HG03045 (cell line): ENCODE data around the gene HOGA1.
A peak's percentile ranks its signal among the peaks of the same experiment; 100 is the strongest.

Experiments used
- ATAC-seq: cut with Tn5 transposase; IDR thresholded peaks from one replicate; pipeline ENCODE4 v1.9.1; 2021; ENCODE audit warnings: mild to moderate bottlenecking, moderate library complexity; ENCODE audit not compliant: unreplicated experiment

Gene HOGA1

GRCh38 chr10:97584060-97584797, at the start of gene HOGA1:
Gene HOGA1 (plus strand): TSS chr10:97584389. CDS start chr10:97584704, 315 bp downstream.
- ATAC-seq: no peak

- no peak for ATAC-seq
These were observed 49.3 kb upstream of the HOGA1 start for GRCh38 chr10:97534746-97535367.

GRCh38 chr10:97537186-97537869, 46.9 kb upstream of the HOGA1 start:
- no peak for ATAC-seq

- no peak for ATAC-seq
These were observed 45.8 kb upstream of the HOGA1 start for GRCh38 chr10:97538411-97538810.

DNA sequence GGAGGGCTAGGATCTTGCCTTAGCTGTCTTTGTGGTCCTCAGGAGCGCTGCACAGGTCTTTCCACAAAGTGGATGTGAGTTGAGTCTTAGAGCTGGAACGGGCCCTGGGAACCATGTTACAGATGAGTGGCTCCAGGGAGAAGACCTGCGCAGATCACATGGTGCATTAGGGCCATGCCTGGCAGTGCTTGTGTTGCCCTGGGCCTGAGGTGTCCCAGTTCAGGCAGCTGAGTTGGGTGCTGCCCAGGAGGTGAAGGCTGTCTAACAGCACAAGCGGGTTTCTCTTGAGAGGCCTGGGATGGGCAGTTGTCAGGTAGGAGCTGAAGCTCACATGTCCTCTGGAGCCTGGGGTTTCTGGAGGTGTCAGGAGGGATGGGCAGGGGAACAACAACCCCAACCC, 45.4 kb upstream of the HOGA1 start:
- no peak for ATAC-seq

DNA sequence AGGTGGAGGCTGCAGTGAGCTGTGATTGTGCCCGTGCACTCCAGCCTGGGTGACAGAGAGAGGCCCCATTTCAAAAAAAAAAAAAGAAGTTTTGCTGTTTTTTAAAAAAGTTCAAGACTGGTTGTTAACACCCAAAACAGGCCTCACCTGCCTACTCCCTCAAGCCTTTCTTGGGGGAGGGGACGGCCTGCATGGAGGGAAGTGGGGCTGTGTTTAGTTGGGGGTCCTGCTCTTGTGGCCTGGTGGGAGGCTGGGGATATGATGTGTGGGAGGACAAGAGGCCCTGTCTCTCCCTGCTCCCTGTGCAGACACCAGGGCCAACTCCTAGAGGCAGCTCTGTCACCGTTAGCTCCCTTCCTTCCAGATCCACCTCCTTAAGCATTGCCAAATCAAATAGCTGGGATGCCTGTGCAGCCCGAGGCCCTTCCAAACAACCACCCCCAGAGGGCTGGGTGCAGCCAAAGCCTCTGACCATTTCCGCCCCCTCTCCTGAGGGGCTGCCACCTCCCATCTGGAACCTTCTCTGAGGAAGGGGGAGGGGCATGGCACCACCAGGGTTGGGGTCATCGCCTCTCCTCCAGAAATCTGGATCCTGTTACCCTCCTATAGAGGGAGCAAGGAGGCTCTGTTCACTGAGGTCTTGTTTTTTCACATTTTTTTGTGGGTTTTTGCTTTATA, 44.5 kb upstream of the HOGA1 start:
- ATAC-seq: no peak

DNA sequence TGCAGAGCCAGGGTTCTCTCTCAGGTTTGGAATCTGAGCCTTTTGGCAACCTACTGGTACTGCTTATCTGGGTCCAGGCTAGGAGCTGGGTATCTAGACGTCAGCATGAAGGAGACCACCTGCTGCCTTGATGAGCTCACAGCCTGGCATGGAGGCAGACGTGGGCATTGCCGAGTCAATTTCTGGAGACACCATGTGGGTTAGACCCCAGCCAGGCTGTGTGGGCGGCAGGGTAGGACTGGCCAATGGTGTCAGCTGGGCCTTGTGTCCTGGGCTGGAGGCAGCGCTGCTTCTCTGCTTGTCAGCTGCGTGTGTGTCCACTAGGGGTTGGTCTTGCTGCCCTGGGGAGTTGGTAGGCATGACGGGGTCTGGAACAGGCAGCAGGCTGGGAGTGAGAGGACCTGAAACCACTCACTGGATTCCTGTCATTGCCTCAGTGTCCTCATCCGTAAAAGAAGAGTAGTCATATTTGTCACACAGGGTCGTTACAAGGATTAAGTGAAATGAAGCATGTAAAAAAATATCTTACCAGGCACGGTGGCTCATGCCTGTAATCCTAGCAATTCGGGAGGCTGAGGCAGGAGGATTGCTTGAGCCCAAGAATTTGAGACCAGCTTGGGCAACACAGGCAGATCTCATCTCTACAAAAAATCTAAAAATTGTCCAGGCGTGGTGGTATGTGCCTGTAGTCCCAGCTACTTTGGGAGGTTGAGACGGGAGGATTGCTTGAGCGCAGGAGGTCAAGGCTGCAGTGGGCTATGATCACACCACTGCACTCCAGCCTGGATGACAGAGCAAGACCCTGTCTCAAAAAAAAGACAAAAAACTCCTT, 43.3 kb upstream of the HOGA1 start:
- no peak for ATAC-seq

DNA sequence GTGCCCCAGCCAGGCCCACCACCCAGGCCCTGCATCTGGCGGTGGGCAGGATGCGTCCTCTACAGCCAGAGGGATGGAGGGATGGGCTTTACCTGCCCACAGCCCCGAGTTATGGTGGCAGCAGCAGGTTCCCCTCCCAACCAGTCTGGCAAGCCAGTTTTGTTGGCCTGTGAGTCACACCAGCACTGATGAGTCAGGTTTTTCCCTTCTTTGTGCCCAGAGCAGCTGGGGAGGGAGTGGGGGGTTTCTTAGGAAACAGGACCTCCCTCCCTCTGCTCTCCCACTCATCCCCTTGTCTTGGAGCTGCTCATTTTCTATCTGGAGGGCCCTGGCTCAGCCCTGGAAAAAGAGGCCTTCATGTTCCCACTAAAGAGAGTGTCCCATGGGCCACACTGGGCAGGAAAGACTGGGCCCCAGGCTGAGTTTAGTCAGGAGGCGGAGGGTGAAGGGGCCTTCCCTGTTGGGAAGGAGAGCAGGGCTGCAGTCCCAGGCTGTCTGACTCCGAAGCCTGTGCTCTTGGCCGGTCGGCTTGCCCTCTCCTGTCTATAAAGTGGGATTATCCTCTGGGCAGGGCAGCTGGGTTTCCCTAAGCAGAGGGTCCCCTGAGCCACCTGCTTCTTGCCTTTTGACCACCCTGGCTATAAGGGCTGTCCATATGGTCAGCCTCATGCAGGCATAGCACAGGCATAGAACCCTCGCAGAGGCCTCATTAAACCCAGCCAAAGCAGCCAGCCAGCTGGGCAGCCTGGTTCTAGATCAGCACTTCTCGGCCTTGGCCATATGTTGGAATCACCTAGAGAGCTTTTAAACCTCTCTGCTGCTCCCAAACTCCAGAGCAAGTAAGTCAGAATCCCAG, 41.8 kb upstream of the HOGA1 start:
- no peak for ATAC-seq

DNA sequence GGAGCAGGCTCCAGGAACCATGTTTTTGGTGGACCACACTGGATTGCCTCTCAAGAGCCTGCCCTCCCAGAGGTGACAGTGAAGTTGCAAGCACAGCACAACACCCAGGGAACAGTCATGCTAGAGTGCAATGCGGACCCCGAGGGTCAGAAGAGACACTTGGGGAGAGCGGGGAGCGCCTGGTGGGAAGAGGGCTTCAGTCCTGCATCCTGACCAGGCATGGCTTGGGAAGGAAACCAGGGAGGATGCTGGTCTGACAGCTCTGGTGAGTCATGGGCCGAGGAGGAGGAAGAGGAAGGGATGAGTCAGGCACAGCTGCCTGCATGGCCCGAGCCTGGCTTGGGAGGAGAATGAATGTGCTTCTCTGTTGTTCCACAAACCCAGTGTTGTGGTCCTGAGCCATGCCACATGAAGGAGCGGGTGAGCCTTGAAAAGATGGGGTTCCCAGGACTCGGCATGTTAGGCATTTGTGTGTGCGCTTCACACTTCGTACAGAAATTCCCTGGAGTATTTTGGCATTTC, 41.1 kb upstream of the HOGA1 start:
- no peak for ATAC-seq

DNA sequence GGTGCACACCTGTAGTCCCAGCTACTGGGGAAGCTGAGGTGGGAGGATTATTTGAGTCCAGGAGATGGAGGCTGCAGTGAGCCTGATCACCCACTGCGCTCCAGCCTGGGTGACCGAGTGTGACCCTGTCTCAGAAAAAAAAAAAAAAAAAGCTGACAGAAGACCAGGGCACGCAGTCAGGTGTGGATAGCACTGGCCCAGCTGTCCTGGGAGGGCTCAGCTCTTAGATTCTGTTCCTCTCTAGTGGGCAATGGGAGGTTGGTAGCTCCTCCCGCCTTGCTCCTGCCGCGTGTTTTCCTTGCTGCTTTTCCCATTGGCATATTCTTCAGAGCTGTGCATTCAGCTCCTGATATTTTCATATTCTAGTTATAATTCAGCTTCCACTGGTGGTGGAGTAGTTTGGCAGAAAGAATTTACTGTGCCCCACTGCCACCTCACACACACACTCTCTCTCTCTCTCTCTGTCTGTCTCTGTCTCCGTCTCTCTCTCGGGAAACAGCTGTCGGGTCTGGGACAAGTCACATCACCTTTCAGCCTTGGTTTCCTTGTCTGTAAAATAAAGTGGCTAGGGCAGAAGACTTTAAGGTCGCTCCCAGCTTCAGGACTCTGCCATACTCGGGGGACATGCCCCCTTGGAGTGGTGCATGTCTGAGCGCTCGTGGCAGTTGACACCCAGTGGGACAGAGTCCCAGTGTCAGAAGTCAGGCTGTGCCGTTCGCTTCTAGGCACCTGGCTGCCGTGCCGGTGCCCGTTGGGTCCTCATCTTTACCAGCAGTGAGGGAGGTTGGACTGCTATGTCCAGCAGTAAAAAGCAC, 37.5 kb upstream of the HOGA1 start:
- ATAC-seq: no peak

- ATAC-seq: no peak
These were observed 37.0 kb upstream of the HOGA1 start for GRCh38 chr10:97547271-97547600.

GRCh38 chr10:97547962-97548361, 36.2 kb upstream of the HOGA1 start:
- no peak for ATAC-seq

- ATAC-seq: no peak
These were observed 35.2 kb upstream of the HOGA1 start for GRCh38 chr10:97548828-97549455.

DNA sequence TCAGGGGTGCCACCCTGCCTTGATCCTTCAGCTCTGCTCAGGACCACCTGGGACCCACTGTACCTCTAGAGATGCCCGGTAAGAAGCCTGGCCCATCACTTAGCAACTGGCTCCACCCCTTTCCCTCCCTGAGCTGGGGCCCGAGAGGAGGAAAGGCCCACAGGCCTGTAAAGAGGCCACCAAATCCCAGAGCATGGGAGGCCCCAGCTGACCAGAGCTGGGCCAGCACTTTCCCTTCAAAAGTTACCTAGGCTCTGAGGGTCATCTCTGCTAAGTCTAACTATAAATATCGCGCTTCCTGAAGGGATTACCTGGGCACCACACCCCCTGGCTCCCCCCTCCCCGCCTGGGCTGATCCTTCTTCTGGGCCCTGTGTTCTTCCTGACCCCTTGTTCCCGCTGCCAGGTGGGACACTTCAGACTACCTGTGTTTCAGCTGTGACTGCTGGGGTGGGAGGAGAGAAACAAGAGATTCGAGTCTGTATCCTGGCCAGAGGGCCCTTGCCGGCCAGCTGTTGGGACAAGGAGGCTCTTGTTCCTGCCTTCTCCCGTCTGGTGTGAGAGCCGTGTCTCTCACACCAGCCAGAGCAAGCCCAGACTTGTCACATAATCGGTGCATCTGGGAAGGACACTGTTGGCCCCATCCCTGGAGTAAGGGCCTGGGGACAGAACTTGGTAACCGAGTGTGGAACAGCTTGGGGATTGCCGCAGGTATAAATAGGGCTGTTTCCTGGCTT, 34.4 kb upstream of the HOGA1 start:
- no peak for ATAC-seq

GRCh38 chr10:97550336-97551149, 33.6 kb upstream of the HOGA1 start:
- no peak for ATAC-seq

DNA sequence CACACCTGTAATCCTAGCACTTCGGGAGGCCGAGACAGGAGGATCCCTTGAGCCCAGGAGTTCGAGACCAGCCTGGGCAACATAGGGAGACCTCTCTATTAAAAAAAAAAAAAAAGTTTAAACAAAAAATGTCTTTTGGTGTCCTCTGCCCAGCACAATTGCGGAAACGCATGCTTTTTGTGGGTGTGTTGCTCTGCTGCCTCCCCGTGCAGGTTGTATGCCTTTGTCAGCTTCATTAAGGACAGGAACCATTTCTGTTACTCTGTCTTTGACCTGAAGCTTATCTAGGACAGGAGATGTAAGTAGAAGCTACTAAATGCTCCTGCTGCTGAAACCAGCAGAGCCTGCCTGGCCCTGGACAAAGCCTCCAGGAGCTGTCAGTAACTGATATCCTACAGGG, 32.9 kb upstream of the HOGA1 start:
- no peak for ATAC-seq

DNA sequence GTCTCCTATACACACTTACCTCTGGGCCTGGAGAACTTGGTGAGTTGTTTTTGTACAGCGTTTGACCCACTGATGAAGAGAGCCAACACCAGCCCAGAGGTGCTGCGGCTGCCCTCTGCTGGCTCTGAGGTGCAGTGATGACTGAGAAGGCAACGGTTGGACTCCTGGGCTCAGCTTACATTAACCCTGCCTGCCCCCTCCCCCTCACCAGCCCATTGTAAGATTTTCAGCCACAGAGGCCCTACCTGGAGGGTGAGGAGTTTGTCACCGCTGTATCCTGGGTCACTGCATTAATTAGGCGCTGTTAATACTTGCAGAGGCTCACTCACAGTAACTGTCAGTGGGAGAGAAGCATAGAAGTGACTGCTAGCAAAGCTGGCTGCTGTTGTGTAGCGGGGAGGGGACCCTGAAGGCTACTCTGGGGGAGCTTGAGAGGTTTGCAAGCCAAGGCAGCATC, 30.6 kb upstream of the HOGA1 start:
- ATAC-seq: peak; percentile 68
